Activated CD4-positive, alpha-beta T cell treated with anti-CD3 and anti-CD28 coated beads for 36 hours (primary cell): ENCODE measurements around the gene CNGB1. TPM values are rescaled to one million over a fixed set of nuclear protein-coding genes. Genes with fewer than 3 reads are reported as not detected.

Source experiments
- ATAC-seq: fragments of 200-7000 bp; cut with Tn5 transposase; one replicate; pipeline ENCODE4 v1.10.0; 2021; ENCODE audit warnings: mild to moderate bottlenecking, moderate library complexity
- CTCF ChIA-PET: fragments of 350-600 bp; sonication (Branson Sonifier 250); formaldehyde crosslinking; loops from one replicate; lab custom pipeline; 2021; ENCODE audit warnings: antibody characterized with exemption; lab: Charles Lee
- POLR2A ChIA-PET: fragments of 350-600 bp; sonication (Branson Sonifier 250); formaldehyde crosslinking; loops from one replicate; lab custom pipeline; 2021; ENCODE audit warnings: antibody characterized with exemption, inconsistent platforms; lab: Charles Lee
- DNase-seq: peaks from one replicate; pipeline ENCODE4 v3.0.0-alpha.2; 2020
- H3K27ac Mint-ChIP-seq: one replicate; pipeline ENCODE4 v1.8.0; 2021; ENCODE audit warnings: mixed read lengths
- H3K27me3 Mint-ChIP-seq: one replicate; pipeline ENCODE4 v1.8.0; 2021; ENCODE audit warnings: mixed read lengths
- H3K36me3 Mint-ChIP-seq: one replicate; pipeline ENCODE4 v1.8.0; 2021; ENCODE audit warnings: low read depth, mixed read lengths
- H3K4me1 Mint-ChIP-seq: one replicate; pipeline ENCODE4 v1.8.0; 2021; ENCODE audit warnings: mixed read lengths
- H3K4me3 Mint-ChIP-seq: one replicate; pipeline ENCODE4 v1.8.0; 2021; ENCODE audit warnings: mild to moderate bottlenecking, moderate library complexity, mixed read lengths
- H3K9me3 Mint-ChIP-seq: one replicate; pipeline ENCODE4 v1.8.0; 2021; ENCODE audit warnings: low read depth, mixed read lengths
- intact Hi-C, 2 experiments: fragments of 100-400 bp; cut with DNase I in 1 of 2; cut with micrococcal nuclease in 1 of 2; formaldehyde crosslinking; loops; one replicate each; pipeline versions ENCODE4 v1.14.2 to v1.15.1; 2022 to 2024; cut with DNase I, micrococcal nuclease
- total RNA-seq, 2 experiments: library from RNA; stranded (reverse); gene quantifications; one replicate each; pipeline ENCODE4 v1.2.3, GENCODE V29; 2021

The CNGB1 gene
- total RNA-seq, 2 experiments from 2014 or later: not detected

- ATAC-seq (no peak), DNase-seq (no peak)
- POLR2A ChIA-PET: no interaction called here
- CTCF ChIA-PET: interaction anchor here (0.5 kb wide), 1 partner anchor 355 kb away, joined by 3 read pairs; no protein-coding TSS in a partner anchor
- H3K9me3 Mint-ChIP-seq: no peaks in the 10 kb centered on the region
- intact Hi-C loops: loop anchor here in 1 of 2 experiments (5.0 kb wide), 4 partner anchors 411 to 1646 kb away; partner anchors contain the start of genes CCDC102A, CIAPIN1 and COQ9
- no peaks in the 10 kb centered on the region for H3K27me3 Mint-ChIP-seq
- H3K4me3 Mint-ChIP-seq: no peak overlapping the region
- H3K36me3 Mint-ChIP-seq: peaks cover 17% of the 10 kb centered on the region
- peaks cover 34% of the 10 kb centered on the region for H3K4me1 Mint-ChIP-seq
- no peak overlapping the region for H3K27ac Mint-ChIP-seq
Observed at GRCh38 chr16:58002936-58003335, 32.0 kb upstream of the CNGB1 start.

GRCh38 chr16:58002416-58002800 is 31.5 kb upstream of the CNGB1 start:
- ChIA-PET CTCF (interaction anchor here (0.5 to 1.2 kb wide), 4 partner anchors 20 to 354 kb away, joined by 3 read pairs; partner anchors contain the start of gene CNGB1), POLR2A (no interaction called here)
- Mint-ChIP-seq H3K27me3 (no peaks in the 10 kb centered on the region), H3K27ac (no peak overlapping the region), H3K4me1 (peaks cover 37% of the 10 kb centered on the region), H3K36me3 (peaks cover 19% of the 10 kb centered on the region), H3K4me3 (no peak overlapping the region), H3K9me3 (no peaks in the 10 kb centered on the region)
- intact Hi-C loops: loop anchor here in 1 of 2 experiments (5.0 kb wide), 4 partner anchors 410 to 1645 kb away; partner anchors contain the start of genes CCDC102A, CIAPIN1 and COQ9
- no peak for ATAC-seq
- DNase-seq: no peak

GRCh38 chr16:58001781-58002415 is 31.0 kb upstream of the CNGB1 start:
- ATAC-seq: no peak
- H3K9me3 Mint-ChIP-seq: no peaks in the 10 kb centered on the region

GRCh38 chr16:58000706-58001676 is 30.1 kb upstream of the CNGB1 start, which contains the start of gene USB1:
TSS of gene USB1 (plus strand) at chr16:58001407. CDS start at chr16:58001484, 77 bp downstream.
- no peaks in the 10 kb centered on the region for H3K9me3 Mint-ChIP-seq
- H3K27me3 Mint-ChIP-seq: no peaks in the 10 kb centered on the region
- H3K36me3 Mint-ChIP-seq: peaks cover 15% of the 10 kb centered on the region
- ChIA-PET POLR2A (interaction anchor here (0.6 to 0.7 kb wide), 2 partner anchors 30 to 128 kb away, joined by 3 read pairs; partner anchors contain the start of genes CFAP20 and CNGB1), CTCF (interaction anchor here (0.8 to 1.4 kb wide), 6 partner anchors 9 to 425 kb away, joined by 3 to 5 read pairs (median 4); partner anchors contain the start of genes CFAP20 and CNGB1)
- peak within 1 kb of the TSS; percentile 80 for H3K27ac Mint-ChIP-seq
- H3K4me3 Mint-ChIP-seq: peak within 1 kb of the TSS; percentile 91
- H3K4me1 Mint-ChIP-seq: peaks cover 41% of the 10 kb centered on the region
- intact Hi-C loops: loop anchor here (1.0 to 5.0 kb wide), 19 partner anchors 16 to 1644 kb away; partner anchors contain the start of genes CCDC102A (in 1 of the 2), CFAP20 (in 1 of the 2), CIAPIN1 (in 1 of the 2) and COQ9 (in 1 of the 2)
- ATAC-seq (peak; percentile 79), DNase-seq (peak; percentile 89)

More at GRCh38 chr16:58001781-58002415, 31.0 kb upstream of the CNGB1 start:
- peaks cover 18% of the 10 kb centered on the region for H3K36me3 Mint-ChIP-seq
- no peaks in the 10 kb centered on the region for H3K27me3 Mint-ChIP-seq
- no peak for DNase-seq
- H3K4me3 Mint-ChIP-seq: peak overlapping the region; percentile 91
- POLR2A ChIA-PET: interaction anchor here (0.7 kb wide), 1 partner anchor 31 kb away, joined by 3 read pairs; the partner anchor contains the start of gene CNGB1
- no peak overlapping the region for H3K27ac Mint-ChIP-seq
- CTCF ChIA-PET: interaction anchor here (1.0 to 1.4 kb wide), 5 partner anchors 10 to 426 kb away, joined by 3 to 5 read pairs (median 3); partner anchors contain the start of gene CNGB1
- peaks cover 41% of the 10 kb centered on the region for H3K4me1 Mint-ChIP-seq
- intact Hi-C loops: loop anchor here (1.0 to 5.0 kb wide), 16 partner anchors 17 to 1645 kb away; partner anchors contain the start of genes CCDC102A (in 1 of the 2), CFAP20 (in 1 of the 2), CIAPIN1 (in 1 of the 2) and COQ9 (in 1 of the 2)

GRCh38 chr16:57999971-58000705 is 29.2 kb upstream of the CNGB1 start, which contains the start of gene ZNF319:
TSS of gene ZNF319 (minus strand) at chr16:58000672. CDS start at chr16:57998265, 2,407 bp downstream.
- H3K9me3 Mint-ChIP-seq: no peaks in the 10 kb centered on the region
- H3K4me3 Mint-ChIP-seq: peak within 1 kb of the TSS; percentile 91
- intact Hi-C loops: loop anchor here (1.0 to 10.0 kb wide), 15 partner anchors 25 to 1643 kb away; partner anchors contain the start of genes KIFC3 (in 2 of the 2), CCDC102A (in 1 of the 2), CIAPIN1 (in 1 of the 2) and COQ9 (in 1 of the 2)
- POLR2A ChIA-PET: interaction anchor here (0.8 kb wide), 1 partner anchor 95 kb away, joined by 4 read pairs; no protein-coding TSS in a partner anchor
- DNase-seq (peak; percentile 50), ATAC-seq (peak; percentile 6)
- H3K36me3 Mint-ChIP-seq: peaks cover 13% of the 10 kb centered on the region
- no peaks in the 10 kb centered on the region for H3K27me3 Mint-ChIP-seq
- CTCF ChIA-PET: interaction anchor here (0.6 to 1.8 kb wide), 7 partner anchors 10 to 424 kb away, joined by 3 to 5 read pairs (median 3); partner anchors contain the start of gene CFAP20
- H3K27ac Mint-ChIP-seq: peak within 1 kb of the TSS; percentile 80
- peaks cover 48% of the 10 kb centered on the region for H3K4me1 Mint-ChIP-seq

- CTCF ChIA-PET: interaction anchor here (0.6 to 1.9 kb wide), 8 partner anchors 11 to 263 kb away, joined by 3 to 9 read pairs (median 3); no protein-coding TSS in a partner anchor
Observed at GRCh38 chr16:57999366-57999970, 28.5 kb upstream of the CNGB1 start.

GRCh38 chr16:57998992-57999365 is 28.1 kb upstream of the CNGB1 start:
- intact Hi-C loops: loop anchor here in 1 of 2 experiments (1.0 to 10.0 kb wide), 3 partner anchors 194 to 422 kb away; partner anchors contain the start of genes KATNB1 and KIFC3
- DNase-seq (no peak), ATAC-seq (no peak)
- ChIA-PET CTCF (interaction anchor here (0.6 to 1.9 kb wide), 5 partner anchors 92 to 263 kb away, joined by 3 to 9 read pairs (median 3); no protein-coding TSS in a partner anchor), POLR2A (interaction anchor here (0.7 to 0.8 kb wide), 2 partner anchors 93 to 406 kb away, joined by 3 to 4 read pairs; no protein-coding TSS in a partner anchor)
- peaks cover 13% of the 10 kb centered on the region for H3K36me3 Mint-ChIP-seq
- H3K27me3 Mint-ChIP-seq: no peaks in the 10 kb centered on the region
- no peaks in the 10 kb centered on the region for H3K9me3 Mint-ChIP-seq
- H3K4me3 Mint-ChIP-seq: peak overlapping the region; percentile 74
- H3K27ac Mint-ChIP-seq: peak overlapping the region; percentile 48
- peaks cover 54% of the 10 kb centered on the region for H3K4me1 Mint-ChIP-seq

More at GRCh38 chr16:57999366-57999970, 28.5 kb upstream of the CNGB1 start:
- no peaks in the 10 kb centered on the region for H3K9me3 Mint-ChIP-seq
- peak; percentile 26 for ATAC-seq
- H3K27me3 Mint-ChIP-seq: no peaks in the 10 kb centered on the region
- peak overlapping the region; percentile 74 for H3K4me3 Mint-ChIP-seq
- H3K4me1 Mint-ChIP-seq: peaks cover 51% of the 10 kb centered on the region
- POLR2A ChIA-PET: interaction anchor here (0.7 to 0.8 kb wide), 2 partner anchors 94 to 406 kb away, joined by 3 to 4 read pairs; no protein-coding TSS in a partner anchor
- intact Hi-C loops: loop anchor here in 1 of 2 experiments (1.0 to 10.0 kb wide), 3 partner anchors 195 to 422 kb away; partner anchors contain the start of genes KATNB1 and KIFC3
- peak overlapping the region; percentile 48 for H3K27ac Mint-ChIP-seq
- peaks cover 13% of the 10 kb centered on the region for H3K36me3 Mint-ChIP-seq
- DNase-seq: peak; percentile 59

GRCh38 chr16:57998486-57998885 is 27.6 kb upstream of the CNGB1 start:
- Mint-ChIP-seq H3K4me1 (peaks cover 51% of the 10 kb centered on the region), H3K27ac (peak overlapping the region; percentile 47), H3K9me3 (no peaks in the 10 kb centered on the region), H3K27me3 (no peaks in the 10 kb centered on the region), H3K4me3 (peak overlapping the region; percentile 74), H3K36me3 (peaks cover 13% of the 10 kb centered on the region)
- DNase-seq: peak; percentile 76
- ATAC-seq: peak; percentile 25
- ChIA-PET POLR2A (no interaction called here), CTCF (interaction anchor here (0.8 to 1.9 kb wide), 3 partner anchors 91 to 241 kb away, joined by 3 to 9 read pairs (median 4); no protein-coding TSS in a partner anchor)
- intact Hi-C loops: loop anchor here in 1 of 2 experiments (5.0 to 10.0 kb wide), 2 partner anchors 194 to 421 kb away; partner anchors contain the start of gene KIFC3
